Measurements from ENCODE around the gene FBXO31. TPM values are rescaled to one million over a fixed set of nuclear protein-coding genes. Genes with fewer than 3 reads are reported as not detected.

Gene FBXO31
- total and polyA plus RNA-seq, 9 of the 15 experiments (the other 6 are each of a cell fraction or from before 2014, with no cell fraction given): 0.18 to 33.3 (median 10.9) TPM

GRCh38 chr16:87391950-87392820 lies 8.6 kb upstream of the FBXO31 start, which contains the start of gene MAP1LC3B (continued):
- TF ChIP-seq ZBTB26 (CRISPR knock-in tag; IDR thresholded peaks at IDR 0.05) (0 out of 2 replicates have a peak, but pooled peaks have one; percentile 39), CXXC5 (CRISPR knock-in tag; IDR thresholded peaks at IDR 0.05) (peak; percentile 99), ZNF561 (CRISPR knock-in tag; conservative IDR thresholded peaks at IDR 0.05) (no peak), MED1 (CRISPR knock-in tag; IDR thresholded peaks at IDR 0.05; ENCODE audit: borderline replicate concordance) (peak; percentile 91; the same call in 1 of the 2 replicates), VEZF1 (CRISPR knock-in tag; IDR thresholded peaks at IDR 0.05) (peak; percentile 93), MAX (CRISPR knock-in tag; IDR thresholded peaks at IDR 0.05) (0 out of 2 replicates have a peak, but pooled peaks have one; percentile 49), SETDB1 (IDR thresholded peaks at IDR 0.05; ENCODE audit: low read length) (no peak), SIN3B (IDR thresholded peaks at IDR 0.05; ENCODE audit: low read depth) (peak; percentile 66), DACH1 (IDR thresholded peaks at IDR 0.05; ENCODE audit: partially characterized antibody) (no peak), SMARCA4 (IDR thresholded peaks at IDR 0.05) (no peak), ZC3H8 (IDR thresholded peaks at IDR 0.05) (no peak), ARID1B (IDR thresholded peaks at IDR 0.05) (no peak), MNT (conservative IDR thresholded peaks at IDR 0.05) (peak; percentile 75 to 93), POLR2G (IDR thresholded peaks at IDR 0.05; ENCODE audit: low read depth, low read length) (peak; percentile 96), MECOM (CRISPR knock-in tag; IDR thresholded peaks at IDR 0.05) (no peak), GATAD2B (IDR thresholded peaks at IDR 0.05; ENCODE audit: borderline replicate concordance) (peak; percentile 86), ZBTB2 (IDR thresholded peaks at IDR 0.05) (peak; percentile 87), ZNF384 (IDR thresholded peaks at IDR 0.05; ENCODE audit: low read depth, low read length) (no peak), KAT8 (IDR thresholded peaks at IDR 0.05; ENCODE audit: low read depth) (no peak), RBM17 (IDR thresholded peaks at IDR 0.05; ENCODE audit: borderline replicate concordance, low read depth, low read length) (no peak), RBFOX2 (IDR thresholded peaks at IDR 0.05; ENCODE audit: low read depth, low read length) (peak; percentile 93)

Measured in K562 (cell line).